HG03565 (cell line): ENCODE results near the gene PITX1.
"Not testable (repeated sequence)": the region's sequence is repeated elsewhere in the genome, so short reads cannot be mapped to it uniquely, and the experiment has no call there.

Source experiments
- ATAC-seq: cut with Tn5 transposase; IDR thresholded peaks from one replicate; pipeline ENCODE4 v1.9.1; 2021; ENCODE audit warnings: mild to moderate bottlenecking, moderate library complexity; ENCODE audit not compliant: unreplicated experiment

PITX1 gene

DNA sequence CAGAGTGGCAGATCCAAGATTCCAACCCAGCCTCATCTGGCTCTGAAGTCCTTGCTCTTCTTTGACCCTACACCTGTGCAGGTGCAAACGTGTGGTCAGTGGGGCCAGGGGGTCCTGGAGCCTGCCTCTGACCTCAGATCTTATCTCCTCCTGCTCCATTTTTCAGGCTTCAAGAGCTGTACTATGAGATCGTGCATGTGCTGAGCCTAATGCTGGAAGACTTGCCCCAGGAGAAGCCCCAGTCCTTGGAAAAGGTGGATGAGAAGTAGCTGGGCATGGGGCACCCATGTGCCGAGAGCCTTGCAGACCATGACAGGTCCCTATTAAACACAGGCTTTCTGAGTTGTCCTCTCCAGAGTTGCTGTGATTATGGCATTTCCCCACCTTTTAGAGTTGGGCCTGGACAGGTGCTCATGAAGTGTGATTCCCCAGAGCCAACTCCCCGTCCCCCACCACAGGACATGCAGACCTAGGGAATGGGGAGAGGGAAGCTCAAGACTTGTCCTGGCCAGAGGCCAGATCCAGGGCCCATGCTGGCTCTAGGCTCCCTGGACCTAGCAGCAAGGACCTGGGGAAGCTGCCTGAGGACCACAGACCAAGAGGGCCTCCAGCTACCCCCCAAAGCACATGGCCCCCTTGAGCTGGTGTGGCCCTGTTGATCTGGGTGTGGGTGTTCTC, 22.5 kb downstream of the PITX1 start:
- no peak for ATAC-seq

DNA sequence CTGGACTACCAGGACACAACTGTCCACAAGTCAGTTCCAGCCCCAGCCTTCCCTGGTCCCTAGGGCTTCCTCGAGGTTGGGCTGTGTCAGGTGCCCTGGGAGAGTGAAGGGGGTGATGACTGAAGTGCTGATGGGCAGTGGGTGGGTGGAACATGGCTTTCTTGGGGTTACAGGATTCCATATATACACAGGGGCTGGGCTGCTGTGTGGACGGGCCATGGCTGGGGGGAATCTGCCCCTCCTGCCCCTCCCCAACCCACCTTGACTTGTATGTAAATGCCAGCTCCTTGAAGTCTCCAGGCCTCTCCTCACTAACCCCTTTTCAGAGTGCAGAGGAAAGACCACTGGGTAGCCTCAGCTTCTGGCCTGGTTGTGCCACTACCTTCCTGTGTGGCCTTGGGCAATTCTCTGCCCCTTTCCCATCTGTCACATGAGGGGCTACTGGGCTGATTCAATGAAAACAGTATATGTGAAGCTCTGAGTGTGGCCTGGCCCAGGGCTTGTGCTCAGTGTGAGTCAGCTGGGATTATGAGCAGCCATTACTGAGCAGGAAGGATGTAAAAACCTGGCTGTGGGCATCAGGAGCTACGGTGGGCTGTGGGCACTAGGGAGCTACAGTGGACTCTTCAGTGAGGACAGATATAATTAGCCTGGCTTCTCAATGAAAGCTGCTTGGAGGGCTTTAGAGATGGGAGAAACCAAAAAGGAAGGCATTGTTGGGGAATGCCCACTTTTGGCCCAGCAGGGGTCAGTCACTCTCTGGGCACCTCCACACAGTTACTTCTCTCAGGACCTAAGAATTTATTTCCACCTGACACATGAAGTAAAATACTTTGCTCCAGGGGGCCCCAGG, 23.3 kb downstream of the PITX1 start:
- ATAC-seq, result no peak

DNA sequence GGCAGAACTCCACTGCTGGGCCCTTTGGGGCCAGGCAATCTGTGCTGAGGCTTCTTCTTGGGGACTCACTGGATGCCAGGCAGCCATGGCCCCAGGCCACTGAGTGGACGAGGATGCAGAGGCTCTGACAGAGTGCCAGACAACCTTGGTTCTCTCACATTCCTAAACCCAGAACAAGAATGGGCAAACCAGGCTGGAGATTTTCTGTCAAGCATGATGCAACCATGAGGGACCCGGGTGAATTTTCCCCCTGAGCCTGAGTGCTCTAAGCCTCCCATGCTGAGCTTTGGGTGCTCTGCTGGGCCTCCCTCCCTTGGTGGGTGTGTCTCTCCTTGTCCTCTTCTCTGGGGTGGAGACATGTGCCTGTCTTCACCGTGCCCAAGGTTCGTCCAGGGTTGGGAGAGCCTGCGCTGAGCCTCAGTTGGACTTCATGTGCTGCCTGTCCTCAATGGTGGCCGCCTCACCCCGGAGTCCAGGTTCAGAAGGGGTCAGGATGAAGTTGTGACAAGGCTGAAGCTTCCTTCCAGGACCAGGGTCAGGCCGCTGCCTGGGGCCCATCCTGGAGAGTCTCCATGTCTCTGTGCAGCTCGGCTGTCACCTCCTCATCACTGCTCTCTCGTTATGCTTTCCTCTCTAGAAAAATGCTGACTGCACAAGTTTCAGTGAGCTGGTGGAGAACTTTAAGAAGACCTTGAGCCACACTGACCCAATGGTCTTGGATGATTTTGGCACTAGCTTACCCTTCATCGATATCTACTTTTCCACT, 24.1 kb downstream of the PITX1 start:
- ATAC-seq, result no peak

DNA sequence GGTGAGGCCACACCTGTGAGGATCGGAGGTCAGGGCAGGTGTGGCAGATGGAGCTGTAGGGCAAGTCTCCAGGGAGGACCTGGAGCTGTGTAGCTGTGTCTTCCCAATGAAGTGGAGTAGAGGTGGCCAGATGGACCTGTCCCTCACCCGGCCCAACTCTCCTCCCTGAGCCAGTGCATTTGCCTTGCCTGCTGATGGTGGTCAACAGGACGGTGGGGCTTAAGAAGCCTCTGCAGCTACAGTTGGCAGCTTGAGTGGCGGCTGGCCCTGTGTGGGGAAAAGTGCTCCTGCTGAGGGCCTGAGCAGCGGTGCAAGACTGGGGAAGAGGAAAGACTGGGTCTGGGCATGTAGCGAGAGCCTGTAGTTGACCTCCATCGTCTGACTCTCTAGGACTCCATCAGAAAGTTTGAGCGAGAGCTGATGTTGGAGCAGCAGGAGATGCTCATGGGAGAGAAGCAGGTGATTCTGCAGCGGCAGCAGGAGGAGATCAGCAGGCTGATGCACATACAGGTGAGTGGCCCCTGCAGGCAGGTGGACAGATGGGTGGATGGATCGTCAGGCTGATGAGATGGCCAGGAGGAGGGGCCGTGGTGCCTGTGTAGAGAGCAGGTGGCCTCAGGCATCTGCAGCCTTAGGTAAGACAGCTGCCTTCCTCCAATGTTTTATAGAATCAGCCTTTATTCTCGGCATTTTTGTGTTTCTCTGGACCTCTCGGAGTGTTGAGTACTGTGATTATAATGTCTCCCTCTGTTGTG, 24.9 kb downstream of the PITX1 start:
- no peak for ATAC-seq

DNA sequence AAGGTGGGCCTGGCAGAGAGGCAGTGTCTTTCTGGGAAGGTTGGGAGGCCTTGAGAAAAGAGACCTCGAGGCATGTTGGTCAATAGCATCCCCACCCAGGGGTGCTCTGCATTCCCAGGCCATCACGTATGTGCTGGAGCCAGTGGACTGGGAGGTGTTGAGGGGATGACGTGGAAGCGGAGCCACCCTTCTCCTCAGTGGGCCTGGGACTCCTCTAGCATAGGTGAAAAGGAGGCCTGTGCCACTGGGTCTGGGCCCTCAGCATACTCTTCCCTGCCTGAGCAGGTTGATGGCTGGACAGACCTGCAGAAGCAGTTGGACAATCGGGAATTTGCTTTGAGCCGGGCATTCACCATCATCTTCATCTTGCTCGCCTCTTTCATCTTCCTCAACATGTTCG, 25.5 kb downstream of the PITX1 start:
- no peak for ATAC-seq

DNA sequence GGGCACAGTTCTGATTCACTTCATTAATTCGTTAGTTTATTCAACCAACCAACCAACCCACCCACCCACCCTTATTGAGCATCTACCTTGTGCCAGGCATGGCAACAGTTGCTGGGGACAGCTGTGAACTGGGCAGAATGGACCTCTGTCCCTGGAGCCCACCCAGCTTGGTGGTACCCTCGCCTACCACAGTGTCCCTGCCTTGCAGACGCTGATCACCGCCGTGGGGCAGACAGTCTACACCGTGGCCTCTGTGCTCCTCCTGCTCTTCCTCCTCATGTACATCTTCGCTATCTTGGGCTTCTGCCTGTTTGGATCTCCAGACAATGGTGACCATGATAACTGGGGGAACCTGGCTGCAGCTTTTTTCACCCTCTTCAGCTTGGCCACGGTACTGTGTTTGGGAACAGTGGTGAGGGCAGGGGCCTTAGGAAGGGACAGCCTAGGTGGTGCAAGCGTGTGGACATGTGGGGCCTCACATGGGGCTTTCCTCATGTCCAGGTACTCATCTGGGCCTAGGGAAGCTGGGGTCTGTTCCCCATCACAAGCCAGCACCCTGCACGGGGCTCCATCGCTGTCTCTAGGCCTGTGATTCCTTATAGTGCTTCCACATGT, 26.2 kb downstream of the PITX1 start:
- ATAC-seq, result no peak

DNA sequence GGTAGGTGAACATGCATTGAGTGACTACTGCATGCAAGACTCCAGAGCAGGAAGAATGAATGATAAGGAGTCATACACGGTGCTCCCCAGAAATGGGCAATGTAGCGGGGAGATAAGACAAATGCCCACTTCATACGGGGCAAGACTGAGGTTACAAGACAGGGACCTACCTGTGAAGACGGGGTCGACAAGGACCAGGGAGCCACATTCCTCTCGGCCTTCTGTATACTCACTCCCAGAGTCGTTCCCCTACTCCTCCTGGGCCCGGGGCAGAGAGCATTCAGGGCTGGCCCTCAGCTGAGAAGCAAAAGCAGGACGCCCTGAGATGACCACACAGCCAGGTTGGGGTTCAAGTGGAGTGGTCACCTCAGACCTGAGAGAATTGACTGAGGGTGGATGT, 26.7 kb downstream of the PITX1 start:
- ATAC-seq, result no peak

DNA sequence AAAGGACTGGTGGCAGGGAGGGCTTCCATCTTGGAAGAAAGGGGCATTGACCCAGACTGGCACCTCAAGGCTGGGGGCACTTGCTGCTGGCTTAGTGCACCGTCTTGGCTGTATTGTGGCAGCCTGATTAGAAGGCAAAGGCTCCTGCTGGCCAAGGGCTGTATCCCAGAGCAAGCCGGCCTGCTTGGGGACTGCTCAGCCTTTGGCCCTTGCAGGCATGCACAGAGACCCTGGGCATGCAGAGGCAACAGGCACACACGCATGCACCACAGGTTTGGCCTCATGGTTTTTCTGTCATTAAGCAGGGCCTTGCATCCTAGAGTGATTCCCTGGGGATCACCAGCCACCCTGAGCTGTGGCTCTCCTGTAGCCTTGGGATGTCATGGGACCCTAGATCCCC, 29.0 kb downstream of the PITX1 start:
- ATAC-seq, result no peak

DNA sequence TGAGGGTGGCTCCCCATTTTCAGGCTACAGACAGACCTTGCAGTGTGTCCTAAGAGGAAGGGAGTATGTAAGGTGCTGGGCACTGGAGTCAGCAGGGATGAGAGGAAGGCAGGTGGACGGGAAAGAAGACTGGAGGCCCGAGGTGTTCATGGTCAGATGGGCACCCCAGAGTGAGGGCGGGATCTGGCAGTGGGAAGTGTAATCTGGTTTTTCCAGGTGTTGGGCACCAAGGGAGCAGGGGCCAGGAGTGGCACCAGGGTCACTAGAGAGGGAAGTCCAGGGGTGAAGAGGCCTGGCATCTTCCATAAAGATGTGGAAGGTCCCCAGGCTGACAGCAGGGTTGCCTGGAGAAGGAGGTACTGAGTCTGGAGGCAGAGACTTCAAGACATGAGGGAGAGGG, 29.7 kb downstream of the PITX1 start:
- no peak for ATAC-seq

DNA sequence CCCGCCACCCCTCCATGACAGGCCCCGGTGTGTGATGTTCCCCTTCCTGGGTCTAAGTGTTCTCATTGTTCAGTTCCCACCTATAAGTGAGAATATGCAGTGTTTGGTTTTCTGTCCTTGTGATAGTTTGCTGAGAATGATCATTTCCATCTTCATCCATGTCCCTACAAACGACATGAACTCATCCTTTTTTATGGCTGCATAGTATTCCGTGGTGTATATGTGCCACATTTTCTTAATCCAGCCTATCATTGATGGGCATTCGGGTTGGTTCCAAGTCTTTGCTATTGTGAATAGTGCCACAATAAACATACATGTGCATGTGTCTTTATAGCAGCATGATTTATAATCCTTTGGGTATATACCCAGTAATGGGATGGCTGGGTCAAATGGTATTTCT, 36.0 kb downstream of the PITX1 start:
- ATAC-seq, result not testable (repeated sequence)

DNA sequence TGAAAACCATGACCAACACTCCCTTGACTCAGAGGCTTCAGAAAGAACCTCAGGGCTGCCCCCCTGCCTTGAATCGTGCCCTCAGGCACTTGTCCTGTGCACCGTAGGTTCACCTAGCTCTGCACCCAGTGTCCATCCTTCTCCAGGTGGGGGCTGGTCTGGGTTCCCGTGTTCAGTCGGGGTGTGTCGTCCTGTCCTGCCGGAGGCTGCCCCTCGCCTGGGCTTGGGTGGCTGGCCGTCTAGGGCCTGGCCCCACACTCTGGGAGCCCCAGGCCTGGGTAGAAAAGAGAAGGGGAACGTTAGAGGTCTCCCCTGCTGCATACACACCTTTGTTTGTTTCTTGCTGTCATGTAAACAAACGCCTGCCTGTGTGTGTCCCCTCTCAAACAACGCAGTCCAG, 37.0 kb downstream of the PITX1 start:
- ATAC-seq, result no peak

DNA sequence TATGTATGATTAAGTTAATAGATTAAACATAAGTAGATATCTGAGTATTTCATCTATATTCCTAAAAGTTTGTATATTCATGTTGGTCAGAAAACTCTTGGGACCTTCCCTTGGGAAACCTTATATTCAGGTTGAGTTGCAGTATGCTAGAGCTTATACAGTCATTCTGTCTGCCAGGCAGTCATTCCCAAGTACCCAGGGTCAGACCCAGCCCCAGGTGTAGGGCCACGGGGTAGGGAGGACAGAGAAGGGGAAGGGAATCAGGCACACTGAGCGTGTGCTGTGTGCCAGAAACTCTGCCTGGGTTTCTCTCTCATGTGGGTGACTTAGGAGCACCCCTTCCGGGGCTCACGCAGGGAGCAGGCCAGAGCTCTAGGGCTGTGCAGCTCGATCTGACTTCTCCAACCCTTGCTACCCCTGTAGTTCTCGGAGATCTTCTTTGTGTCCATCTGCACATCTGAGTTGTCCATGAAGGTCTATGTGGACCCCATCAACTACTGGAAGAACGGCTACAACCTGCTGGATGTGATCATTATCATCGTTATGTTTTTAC, 38.1 kb downstream of the PITX1 start:
- no peak for ATAC-seq

DNA sequence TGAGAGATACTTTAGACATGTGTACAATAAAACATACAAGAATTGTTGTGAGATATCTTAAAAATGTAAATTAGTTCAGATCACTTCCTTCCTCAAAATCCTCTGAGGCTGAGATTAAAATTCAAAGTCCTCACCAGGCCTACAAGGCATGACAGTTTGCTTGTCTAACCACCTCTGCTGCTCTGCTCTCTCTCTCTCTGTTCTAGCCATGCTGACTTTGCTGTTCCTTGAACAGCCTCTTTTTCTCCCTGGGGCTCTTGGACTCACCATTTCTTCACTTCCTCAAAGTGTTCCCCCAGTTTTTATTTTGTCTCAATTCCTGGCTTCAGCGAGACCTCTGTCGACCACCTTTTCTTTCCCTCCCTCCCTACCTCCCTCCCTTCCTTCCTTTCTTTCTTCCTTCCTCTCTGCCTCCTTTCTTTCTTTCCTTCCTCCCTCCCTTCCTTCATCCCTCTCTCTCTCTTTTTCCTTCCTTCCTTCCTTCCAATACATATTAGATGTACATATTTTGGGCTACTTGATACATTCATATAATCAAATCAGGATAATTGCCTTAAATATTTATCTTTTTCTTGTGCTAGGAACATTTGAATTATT, 39.4 kb downstream of the PITX1 start:
- no peak for ATAC-seq

DNA sequence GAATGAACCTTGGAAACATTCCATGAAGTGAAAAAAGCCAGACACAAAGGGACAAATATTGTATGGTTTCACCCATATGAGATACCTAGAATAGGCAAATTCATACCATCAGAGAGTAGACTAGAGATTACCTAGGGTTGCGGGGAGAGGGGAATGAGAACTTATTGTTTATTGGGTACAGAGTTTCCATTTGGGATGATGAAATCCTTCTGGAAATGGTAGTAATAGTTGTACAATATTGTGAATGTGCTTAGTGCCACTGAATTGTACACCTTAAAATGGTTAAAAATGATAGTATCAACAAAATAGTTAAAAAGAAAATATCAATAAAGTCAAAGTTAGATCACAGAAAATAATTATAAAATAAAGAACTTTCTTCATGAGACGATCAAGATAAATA, 40.9 kb downstream of the PITX1 start:
- ATAC-seq, result no peak

DNA sequence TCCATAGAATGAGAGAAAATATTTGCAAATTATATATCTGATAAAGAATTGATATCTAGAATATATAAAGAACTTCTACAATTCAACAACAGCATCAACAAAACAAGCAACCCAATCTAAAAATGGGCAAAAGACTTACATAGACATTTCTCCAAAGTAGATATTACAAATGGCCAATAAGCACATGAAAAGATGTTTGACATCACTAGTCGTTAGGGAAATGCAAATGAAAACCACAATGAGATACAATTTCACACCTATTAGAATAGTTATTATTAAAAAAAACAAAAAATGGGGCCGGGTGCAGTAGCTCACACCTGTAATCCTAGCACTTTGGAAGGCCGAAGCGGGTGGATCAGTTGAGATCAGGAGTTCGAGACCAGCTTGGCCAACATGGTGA, 41.9 kb downstream of the PITX1 start:
- ATAC-seq, result no peak

DNA sequence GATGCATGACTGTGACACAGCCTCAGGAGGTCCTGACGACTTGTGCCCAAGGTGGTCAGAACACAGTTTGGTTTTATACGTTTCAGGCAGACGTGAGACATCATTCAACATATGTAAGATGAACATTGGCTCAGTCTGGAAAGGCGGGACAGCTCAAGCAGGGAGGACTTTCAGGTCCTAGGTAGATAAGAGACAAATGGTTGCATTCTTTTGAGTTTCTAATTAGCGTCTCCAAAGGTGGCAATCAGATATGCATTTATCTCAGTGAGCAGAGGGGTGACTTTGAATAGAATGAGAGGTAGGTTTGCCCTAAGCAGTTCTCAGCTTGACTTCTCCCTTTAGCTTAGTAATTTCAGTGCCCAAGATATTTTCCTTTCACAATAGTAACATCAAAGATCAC, 43.8 kb downstream of the PITX1 start:
- ATAC-seq, result not testable (repeated sequence)

DNA sequence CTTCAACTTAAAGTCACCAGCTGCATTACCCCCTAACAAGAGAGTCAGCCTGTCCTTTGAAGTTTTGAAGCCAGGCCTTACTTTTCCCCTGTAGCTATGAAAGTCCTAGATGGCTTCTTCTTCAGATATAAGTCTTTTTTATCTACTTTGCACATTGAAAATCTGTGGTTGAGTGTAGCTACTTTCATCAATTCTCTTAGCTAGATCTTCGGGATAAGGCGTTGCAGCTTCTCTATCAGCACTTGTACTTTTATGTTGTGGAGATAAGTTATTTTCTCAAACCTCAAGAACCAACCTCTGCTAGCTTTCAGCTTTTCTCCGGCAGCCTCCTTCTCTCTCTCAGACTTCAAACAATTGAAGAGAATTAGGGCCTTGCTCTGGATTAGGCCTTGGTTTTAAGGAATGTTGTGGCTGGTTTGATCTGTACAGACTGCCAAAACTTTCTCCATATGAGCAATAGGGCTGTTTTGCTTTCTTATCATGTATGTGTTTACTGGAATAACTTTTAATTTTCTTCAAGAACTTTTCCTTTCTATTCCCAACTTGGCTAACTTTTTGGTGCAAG, 44.7 kb downstream of the PITX1 start:
- ATAC-seq, result no peak

DNA sequence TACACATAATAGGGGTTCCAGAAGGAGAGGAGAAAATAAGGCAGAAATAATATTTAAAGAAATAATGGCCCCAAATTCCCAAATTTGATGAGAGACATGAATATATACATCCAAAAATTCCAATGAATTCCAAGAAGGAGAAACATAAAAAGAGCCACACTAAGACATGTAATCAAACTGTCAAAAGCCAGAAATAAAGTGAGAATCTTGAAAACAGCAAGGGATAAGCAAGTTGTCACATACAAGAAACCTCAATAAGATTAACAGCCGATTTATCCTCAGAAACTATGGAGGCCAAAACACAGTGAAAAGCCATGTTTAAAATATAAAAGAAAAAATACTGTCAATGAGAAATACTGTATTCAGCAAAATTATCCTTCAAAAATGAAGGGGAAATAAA, 51.8 kb downstream of the PITX1 start:
- no peak for ATAC-seq

DNA sequence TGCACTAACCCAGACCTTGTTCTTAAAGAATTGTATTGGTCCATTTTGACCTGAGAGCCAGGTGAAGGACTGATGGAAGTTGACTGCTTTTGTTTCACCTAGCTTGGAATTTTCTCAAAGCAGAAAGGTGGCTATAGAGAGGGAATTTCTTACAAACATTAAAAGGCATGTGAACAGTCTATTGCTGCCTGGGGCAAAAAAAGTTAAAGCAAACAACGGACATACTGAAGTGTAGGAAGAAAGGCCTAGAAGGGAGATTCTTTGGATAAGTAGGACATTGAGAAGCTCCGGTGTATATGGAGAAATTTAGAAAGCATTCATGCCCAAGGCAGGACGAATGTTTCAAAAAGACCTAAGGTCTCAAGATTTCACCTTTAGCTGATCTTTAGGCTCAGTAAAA, 54.6 kb downstream of the PITX1 start:
- no peak for ATAC-seq
